C4-2B (cell line): ENCODE data around the gene BSCL2.

ENCODE experiments used
- ZFX ChIP-seq: fragments of 450-650 bp; IDR thresholded peaks from 2 replicates; pipeline ENCODE4 v1.6.1; 2017
- TF ChIP-seq, protein P1 (sequence below): fragments of 450-650 bp; conservative IDR thresholded peaks from 2 replicates; pipeline ENCODE4 v1.5.1; 2017; ENCODE audit warnings: mild to moderate bottlenecking

DNA sequence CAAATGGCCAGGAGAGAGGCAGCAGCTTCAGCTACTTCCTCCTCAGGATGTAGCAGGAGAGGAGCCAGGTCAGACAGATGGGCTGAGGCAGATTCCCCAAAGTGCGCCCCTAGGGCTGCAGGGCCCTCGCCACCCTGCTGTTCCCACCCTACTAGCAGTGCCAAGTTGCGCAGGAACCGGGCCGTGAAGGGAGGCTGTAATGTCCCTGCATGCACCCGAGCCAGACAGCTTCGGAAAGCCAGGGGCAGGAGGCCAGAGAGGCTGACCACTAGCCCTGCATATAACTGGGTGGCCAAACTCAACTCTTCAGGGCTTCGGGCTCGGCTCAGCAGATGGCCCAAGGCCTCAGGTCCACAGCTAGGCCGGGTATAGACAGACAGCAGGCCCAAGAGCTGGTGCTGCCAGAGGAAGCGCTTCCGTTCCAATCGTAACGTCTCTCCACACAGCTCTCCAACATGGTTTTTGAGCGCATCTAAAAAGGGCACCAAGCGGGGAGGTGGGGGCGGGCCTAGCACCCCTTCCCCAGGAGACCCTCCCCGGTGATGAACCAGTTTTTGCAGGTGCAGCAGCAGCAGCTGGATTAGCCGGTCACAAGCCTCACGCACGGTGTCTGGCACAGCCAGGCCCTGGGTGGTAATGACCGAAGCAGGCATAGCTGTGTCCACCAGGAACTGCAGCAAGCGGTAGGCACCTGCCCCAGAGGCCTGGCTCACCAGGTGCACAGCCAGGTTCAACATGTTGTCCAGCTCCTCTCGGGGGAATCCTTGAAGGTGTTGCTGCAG, 58.8 kb downstream of the BSCL2 start:
- TF ChIP-seq, protein P1, sequence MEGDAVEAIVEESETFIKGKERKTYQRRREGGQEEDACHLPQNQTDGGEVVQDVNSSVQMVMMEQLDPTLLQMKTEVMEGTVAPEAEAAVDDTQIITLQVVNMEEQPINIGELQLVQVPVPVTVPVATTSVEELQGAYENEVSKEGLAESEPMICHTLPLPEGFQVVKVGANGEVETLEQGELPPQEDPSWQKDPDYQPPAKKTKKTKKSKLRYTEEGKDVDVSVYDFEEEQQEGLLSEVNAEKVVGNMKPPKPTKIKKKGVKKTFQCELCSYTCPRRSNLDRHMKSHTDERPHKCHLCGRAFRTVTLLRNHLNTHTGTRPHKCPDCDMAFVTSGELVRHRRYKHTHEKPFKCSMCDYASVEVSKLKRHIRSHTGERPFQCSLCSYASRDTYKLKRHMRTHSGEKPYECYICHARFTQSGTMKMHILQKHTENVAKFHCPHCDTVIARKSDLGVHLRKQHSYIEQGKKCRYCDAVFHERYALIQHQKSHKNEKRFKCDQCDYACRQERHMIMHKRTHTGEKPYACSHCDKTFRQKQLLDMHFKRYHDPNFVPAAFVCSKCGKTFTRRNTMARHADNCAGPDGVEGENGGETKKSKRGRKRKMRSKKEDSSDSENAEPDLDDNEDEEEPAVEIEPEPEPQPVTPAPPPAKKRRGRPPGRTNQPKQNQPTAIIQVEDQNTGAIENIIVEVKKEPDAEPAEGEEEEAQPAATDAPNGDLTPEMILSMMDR, result no peak
- no peak for TF ChIP-seq ZFX
